Stimulated activated CD4-positive, alpha-beta T cell treated with anti-CD3 and anti-CD28 coated beads, Interleukin-4, amount 100 ng/mL, for 48 hours (primary cell): Measurements from ENCODE around the gene STXBP5L.
A peak's percentile ranks its signal among the peaks of the same experiment; 100 is the strongest.
"Not testable (repeated sequence)": the region's sequence is repeated elsewhere in the genome, so short reads cannot be mapped to it uniquely, and the experiment has no call there.

ENCODE experiments used
- DNase-seq, 2 donors: peaks; one replicate each; pipeline ENCODE4 v3.0.0-alpha.2; 2020; ENCODE audit warnings: low read depth in 2 of 2

STXBP5L gene

GRCh38 chr3:121430664-121431215 is 522.7 kb downstream of the STXBP5L start:
- no peak for DNase-seq

- DNase-seq = peak in 1 of 2 donors; percentile 13
Observed at GRCh38 chr3:121431726-121432517, 523.9 kb downstream of the STXBP5L start.

- no peak for DNase-seq
Observed at GRCh38 chr3:121436074-121436473, 528.1 kb downstream of the STXBP5L start.

GRCh38 chr3:121436641-121437040 is 528.6 kb downstream of the STXBP5L start:
- no peak for DNase-seq

- no peak for DNase-seq
Observed at GRCh38 chr3:121443456-121443855, 535.5 kb downstream of the STXBP5L start.

GRCh38 chr3:121451752-121452151 is 543.7 kb downstream of the STXBP5L start:
- not testable (repeated sequence) for DNase-seq

- no peak for DNase-seq
Observed at GRCh38 chr3:121462565-121462964, 554.6 kb downstream of the STXBP5L start.

- no peak for DNase-seq
Observed at GRCh38 chr3:121463745-121464144, 555.7 kb downstream of the STXBP5L start.

- no peak for DNase-seq
Observed at GRCh38 chr3:121467085-121467484, 559.1 kb downstream of the STXBP5L start.

GRCh38 chr3:121473001-121473400 is 565.0 kb downstream of the STXBP5L start:
- no peak for DNase-seq
